ENCODE results near the gene CDC42SE2.

Gene CDC42SE2, protein sequence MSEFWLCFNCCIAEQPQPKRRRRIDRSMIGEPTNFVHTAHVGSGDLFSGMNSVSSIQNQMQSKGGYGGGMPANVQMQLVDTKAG

DNA sequence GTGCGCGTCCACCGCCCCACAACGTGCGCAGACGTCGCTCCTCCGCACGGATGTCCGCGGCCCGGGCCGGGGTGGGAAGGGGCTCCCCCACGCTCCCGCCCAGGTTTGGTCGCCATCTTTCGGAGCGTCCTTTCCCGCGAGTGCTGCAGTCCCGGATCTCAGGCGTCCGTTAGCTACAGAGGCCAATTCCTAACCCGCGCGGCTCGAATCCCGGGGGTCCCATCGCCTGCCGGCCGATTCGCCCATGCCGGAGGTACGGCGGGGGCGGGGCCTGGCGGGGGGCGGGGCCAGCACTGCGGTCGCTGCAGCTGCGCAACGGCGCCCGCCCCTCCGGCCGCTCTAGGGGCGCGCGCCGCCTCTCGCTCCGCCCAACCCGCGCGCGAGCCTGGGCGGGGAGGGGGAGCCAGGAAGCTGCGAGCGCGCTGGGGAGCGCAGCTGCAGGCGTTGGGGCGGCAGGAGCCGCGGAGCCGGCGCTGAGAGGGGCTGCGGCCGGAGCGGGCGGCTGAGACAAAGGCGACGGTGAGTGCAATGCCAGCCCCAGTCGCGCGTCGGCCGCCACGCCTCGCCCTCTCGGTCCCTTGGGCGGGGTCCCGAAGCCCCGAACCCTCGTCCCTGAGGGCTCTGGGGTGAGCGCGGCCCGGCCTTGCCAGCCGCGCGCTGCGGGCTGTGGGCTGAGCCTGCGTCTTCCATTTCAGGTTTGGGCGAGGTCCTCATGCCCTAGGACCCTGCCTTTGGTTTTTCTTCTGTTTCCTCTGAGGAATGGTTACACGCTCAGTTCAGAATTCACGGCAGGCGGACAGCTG lies at the start of gene CDC42SE2:
Gene CDC42SE2, plus strand, starts transcription at position 406 of the 803 bp plus-strand sequence. CDS start 95,441 bp downstream, outside the sequence.
- DNase-seq (ENCODE audit: low read depth): no peak

DNA sequence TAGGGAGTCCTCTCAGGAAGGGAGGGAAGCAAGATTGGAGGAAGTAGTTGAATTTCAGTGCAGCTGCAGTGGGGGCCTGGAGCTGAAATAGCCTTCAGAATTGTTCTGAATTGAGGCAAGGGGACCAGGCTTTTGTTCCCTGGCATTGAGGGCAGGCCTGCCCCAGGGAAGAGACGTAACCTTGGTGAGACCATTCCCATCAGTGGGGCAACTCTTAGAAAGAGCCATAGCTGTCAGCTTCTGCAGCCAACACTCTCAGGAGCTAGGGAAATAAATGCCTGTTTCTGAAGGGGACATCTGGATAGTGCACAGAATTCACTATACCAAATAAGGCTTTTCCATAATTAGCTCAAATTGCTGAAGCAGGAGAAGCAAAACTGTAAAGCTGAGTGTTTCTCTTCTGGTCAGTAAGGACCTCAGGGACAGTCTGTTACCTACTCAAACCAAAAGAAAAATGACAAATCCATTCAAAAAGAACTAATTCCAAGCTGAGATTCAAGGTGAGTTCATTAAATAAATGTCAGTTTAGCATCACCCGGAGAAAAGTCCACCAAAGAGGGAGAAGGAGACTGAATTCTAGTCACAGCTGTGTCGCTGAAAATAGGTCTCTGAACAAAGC lies 49.1 kb upstream of the CDC42SE2 start:
- DNase-seq (ENCODE audit: low read depth): no peak

DNA sequence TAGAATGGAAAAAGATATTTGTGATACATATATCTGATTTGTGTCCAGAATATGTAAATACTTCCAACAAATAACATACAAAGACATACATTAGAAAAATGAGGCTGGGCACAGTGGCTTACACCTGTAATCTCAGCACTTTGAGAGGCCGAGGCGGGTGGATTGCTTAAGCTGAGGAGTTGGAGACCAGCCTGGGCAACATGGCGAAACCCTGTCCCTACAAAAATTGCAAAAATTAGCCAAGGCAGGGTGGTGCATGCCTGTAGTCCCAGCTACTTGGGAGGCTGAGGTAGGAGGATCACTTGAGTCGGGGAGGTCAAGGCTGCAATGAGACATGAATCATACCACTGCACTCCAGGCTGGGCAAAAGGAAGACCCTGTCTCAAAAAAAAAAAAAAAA lies 46.1 kb upstream of the CDC42SE2 start:
- no peak for DNase-seq (ENCODE audit: low read depth)

DNA sequence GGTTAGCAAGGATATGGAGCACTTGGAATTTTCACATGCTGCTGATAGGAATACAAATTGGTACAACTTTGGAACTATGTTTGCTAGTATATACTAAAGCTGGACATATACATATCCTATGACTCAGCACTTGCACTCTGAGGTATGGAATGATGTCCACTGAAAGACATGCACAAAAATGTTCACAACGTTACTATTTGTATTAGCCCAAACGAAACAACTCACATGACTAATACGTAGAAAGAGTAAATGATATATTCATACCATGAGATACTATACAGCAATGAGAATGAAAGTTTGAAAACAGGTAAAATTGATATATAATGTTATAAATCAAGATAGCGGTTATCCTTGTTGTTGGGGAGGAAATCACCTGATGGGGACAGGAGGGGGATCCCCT lies 45.5 kb upstream of the CDC42SE2 start:
- no peak for DNase-seq (ENCODE audit: low read depth)

DNA sequence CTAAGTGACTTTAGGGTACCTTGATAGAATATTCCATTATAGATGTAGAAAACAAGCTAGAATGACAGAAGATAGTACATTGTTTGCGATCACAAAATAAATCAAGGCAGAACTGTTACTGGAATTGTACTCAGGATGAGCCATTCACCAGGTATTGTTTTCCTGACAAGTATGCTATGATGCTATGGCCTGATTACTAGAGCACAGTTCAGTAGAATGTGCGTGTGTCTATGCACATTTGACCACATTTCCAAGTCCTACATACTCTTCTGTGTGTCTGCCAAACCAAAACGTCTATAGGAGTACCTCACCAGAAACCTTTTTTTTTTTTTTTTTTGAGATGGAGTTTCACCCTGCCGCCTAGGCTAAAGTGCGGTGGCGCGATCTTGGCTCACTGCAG lies 43.3 kb upstream of the CDC42SE2 start:
- DNase-seq (ENCODE audit: low read depth): no peak

DNA sequence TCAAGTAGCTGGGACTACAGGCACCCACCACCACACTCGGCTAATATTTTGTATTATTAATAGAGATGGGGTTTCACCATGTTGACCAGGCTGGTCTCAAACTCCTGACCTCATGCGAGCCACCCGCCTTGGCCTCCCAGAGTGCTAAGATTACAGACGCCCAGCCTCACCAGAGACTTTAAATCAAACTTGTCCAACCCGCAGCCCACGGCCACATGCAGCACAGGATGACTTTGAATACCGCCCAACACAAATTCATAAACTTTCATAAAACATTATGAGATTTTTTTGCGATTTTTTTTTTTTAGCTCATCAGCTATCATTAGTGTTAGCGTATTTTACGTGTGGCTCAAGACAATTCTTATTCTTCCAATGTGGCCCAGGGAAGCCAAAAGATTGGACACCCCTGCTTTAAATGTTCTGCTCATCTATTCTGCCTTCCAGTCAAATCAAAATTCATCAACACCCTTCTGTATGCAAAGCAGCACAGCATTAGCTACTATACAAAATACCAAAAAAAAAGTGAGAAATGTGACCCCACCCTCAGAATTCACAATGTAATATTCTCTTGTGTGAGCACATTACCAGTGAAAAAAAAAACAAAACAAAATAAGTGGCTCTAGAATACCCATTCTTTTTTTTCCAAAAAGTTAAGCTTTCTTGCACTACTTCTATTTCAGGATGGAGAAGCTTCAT lies 42.7 kb upstream of the CDC42SE2 start:
- DNase-seq (ENCODE audit: low read depth): no peak

DNA sequence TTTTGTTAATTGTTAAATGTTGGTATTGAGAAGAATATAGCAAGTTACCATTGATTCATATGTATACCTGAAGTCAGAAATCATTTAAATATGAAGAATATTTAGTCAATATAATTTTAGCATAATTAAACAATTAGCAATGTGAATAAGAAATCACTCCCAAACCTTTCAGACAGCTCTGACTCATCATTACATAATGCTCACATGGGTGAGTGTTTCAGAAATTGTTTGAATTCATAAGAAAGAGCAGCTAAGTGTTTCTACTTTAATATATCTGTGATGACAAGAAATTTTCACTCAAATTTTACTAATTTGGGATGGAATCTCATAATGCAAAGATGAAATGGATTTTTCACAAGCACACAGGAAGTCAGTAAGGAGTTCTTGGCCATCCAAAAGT lies 42.0 kb upstream of the CDC42SE2 start:
- DNase-seq (ENCODE audit: low read depth): no peak

DNA sequence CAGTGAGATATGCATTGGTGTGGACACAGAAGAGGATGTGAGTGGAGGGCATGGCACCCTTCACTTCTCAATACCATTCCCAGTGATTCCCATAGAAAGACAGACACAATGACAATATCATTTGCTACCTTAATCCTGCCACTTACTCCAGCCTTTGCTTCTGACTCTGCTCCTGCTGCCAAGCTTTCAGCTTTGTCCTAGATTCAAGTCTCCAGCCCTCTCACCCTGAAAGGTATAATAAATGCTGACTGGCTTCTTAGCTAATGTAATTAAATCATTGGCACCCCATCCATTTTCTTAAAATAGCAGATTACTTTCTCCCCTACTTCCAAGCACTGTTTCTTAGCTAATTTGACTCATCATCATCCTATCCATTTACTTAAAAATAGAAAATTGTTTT lies 41.1 kb upstream of the CDC42SE2 start:
- DNase-seq (ENCODE audit: low read depth): no peak

DNA sequence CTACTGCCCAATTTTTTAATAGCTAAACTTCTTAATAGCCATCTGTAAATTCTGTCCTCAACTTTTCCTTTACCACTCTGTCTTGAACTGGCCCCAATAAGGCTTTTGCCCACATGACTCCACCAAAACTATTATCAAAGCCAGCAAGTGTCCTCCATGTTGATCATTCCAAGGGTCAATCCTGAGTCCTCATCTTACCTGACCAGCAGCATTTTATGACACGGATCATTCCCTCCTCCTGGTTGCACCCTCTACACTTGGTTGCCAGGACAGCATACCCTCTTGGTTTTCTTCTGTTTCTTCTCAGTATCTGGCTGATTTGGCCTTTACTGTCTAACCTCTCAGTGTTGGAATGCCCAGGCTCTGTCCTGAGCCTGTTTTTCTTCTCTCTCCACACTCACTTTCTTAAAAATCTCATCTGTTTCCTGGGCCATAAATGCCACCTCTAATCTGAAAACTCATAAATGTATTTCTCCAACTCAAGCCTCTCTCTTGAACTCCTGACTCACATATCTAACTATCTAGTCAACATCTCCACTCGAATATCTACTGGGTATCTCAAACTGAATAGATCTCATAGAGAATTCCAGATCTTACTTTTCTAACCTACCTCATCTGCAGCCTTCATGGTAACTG lies 40.0 kb upstream of the CDC42SE2 start:
- DNase-seq (ENCODE audit: low read depth): no peak

DNA sequence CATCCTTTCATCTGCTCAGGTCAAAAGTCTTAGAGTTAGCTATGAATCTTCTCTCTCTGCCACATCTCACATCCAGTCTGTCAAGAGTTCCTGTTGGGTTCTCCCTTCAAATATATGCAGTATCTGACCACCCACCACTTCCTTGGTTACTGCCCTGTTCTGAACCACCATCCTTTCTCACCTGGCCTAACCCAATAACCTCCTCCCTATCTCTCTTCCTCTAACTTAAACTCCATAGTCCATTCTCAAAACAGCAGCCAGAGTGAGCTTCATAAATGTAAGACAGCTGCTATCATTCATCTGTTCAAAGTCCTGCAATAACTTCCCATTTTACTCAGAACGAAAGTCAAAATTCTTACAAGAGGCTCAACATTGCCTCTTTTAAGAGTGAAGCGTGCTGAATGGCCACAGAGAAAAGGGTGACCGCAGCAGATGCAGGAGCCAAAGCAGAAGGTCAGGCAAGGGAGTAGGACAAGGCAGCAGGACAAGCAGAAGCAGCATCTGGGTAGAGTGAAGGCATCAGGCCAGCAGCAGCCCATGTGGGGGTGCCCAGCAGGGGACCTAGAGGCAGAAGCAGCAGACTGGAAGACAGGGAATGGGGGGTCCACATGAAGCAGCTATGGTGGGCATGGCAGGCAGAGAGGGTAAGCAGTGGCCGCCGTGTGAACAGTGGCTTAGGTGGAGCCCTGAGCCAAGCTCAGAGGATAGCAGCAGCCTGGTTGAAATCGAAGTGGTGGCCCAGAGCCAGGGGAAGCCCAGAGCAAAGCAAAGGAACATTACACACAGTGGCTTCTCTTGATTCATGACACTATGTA lies 39.3 kb upstream of the CDC42SE2 start:
- no peak for DNase-seq (ENCODE audit: low read depth)

DNA sequence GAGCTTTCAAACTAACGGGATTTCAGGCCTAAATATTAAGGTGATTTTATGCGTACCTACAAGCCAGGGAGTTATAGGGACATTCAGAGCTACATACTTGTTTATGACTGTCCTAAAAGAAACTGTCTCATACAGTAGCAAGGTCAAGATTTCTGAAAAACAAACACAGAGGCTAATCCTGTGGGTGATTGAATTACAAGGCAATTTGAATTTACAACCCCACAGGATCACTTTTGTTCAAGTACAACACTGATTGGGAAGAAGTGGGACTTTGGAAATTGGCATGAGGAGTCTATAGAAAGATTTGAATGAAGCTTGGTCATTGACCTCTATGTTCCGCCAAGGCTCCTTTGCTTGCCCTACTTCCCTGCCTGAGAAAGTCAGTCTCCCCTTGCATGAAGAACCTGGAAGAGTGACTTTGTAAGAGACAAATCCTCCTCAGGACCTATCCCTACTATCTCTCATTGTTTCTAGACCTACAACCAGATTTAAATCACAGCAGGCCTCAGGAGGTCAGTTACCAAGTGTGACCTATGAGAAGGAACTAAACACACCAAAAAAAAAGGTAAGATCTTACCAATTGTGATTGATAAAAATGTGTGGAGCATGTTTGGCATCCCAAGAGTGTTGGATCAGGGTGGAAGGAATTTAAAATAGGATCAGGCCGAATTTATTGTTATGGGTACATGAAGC lies 38.4 kb upstream of the CDC42SE2 start:
- DNase-seq (ENCODE audit: low read depth): no peak

DNA sequence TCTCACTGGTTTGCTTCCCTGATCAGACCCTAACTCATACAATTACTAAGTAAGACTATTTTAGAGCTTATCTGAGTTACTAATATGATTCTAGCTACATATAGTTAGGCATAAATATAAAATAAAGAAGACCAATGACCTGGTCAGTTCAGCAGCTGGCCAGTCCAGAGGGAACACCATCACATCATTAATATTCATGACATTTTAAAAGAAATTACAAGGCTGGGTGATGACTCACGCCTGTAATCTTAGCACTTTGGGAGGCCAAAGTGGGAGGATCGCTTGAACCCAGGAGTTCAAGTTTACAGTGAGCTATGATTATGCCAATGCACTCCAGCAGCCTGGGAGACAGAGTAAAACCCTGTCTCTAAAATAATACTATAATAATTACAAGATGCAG lies 37.0 kb upstream of the CDC42SE2 start:
- DNase-seq (ENCODE audit: low read depth): no peak

DNA sequence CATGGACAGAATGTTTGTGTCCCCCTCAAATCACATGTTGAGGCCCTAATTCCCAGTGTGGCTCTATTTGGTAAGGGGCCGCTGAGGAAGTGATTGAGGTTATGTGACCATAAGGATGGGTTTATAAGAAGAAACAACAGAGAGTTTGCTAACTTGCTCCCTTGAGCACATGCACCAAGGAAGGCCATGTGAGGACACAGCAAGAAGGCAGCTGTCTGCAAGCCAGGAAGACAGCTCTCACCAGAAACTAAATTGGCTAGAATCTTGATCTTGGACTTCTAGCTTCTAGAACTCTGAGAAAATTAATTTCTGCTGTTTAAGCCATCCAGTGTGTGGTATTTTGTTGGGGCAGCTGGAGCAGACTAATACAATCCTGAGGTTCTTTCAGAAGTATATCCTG lies 35.2 kb upstream of the CDC42SE2 start:
- DNase-seq (ENCODE audit: low read depth): no peak

DNA sequence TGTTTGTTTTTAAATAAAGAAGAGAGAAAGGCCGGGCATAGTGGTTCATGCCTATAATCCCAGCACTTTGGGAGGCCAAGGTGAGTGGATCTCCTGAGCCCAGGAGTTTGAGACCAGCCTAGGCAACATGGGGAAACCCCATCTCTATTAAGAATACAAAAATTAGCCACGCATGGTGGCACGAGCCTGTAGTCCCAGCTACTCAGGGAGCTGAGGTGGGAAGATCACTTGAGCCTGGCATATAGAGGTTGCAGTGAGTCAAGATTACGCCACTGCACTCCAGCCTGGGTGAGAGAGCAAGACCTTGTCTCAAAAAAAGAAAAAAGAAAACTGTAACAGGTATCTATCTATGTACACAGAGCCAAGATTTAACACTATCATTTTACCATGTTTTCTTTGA lies 34.2 kb upstream of the CDC42SE2 start:
- no peak for DNase-seq (ENCODE audit: low read depth)

DNA sequence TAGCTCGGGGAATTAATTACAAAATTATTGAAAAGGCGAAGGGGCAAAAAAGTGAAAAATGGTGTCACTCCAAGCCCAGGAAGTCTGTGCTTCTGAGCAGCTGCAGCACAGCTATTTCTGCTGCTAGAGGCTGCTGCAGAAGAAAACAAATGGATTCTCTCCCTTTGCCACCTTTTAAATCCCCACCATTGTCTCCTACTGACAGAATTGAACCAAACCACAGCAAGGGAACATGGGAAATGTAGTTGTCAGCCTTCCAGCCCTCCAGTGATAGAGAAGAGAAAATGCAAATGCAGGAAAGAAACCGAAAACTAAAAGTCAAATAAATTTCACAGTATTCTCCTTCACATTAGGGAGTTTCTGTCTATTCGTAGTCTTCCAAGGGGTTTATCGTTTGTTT lies 33.4 kb upstream of the CDC42SE2 start:
- no peak for DNase-seq (ENCODE audit: low read depth)

DNA sequence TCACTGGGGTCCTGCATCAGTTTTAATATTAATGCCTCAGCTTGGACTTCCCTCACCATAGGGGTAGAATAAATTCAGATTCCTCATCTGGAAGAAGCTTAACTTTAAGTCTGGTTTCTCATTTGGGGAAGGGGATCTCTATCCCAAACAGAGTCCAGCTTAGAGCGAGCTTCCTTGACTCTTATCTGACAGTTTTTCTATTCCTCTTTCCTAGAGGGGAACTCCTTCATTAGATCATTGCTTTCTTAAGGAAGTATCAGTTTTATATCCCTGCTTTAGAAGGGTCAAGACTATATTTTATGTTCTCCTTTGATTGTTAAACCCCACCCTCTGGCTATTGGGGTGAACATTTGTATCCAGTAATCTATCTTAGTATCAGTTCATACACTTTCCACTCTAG lies 24.2 kb upstream of the CDC42SE2 start:
- DNase-seq (ENCODE audit: low read depth): no peak

DNA sequence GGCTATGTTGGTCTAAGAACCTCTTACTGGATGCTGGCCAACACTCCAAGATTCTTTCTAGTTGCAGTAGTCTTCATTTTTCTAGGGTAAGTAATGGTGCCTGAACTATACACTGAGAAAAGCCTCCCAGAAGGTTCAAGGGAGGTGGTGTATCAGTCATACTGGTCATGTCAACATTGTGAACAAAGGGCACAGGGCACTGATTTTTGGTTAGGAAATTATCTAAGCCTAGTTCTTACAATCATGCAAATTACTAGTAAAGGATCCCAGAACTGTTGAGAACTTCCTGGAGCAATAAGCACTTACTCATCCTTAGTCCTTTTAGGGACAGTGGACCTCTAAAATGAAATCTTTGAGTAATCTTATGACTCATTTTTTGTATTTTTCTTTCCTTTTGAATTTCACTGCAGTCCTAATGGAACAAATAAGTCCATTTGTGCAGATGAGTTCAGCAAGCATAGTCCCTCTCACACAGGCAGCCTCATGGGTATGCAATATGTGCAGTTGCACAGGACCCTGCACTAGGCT lies 21.1 kb upstream of the CDC42SE2 start:
- peak; percentile 48 for DNase-seq (ENCODE audit: low read depth)

DNA sequence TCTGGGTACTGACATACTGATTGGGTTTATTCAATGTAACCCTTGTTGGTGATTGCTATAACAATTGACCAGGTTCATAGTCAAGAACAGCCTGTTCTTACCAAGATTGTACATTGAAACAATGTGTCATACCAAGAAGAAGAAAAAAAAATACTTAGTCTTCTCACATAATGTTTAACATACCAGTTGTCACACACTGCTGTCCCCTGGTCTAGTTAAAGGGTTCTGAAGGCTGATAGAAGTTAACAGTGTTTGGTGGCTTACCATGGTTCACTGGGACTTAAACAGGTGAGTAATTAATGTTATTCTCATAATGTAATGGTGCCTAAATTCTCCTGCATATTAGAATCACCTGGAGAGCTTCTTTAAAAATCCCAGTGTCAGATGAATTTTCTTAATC lies 18.5 kb upstream of the CDC42SE2 start:
- DNase-seq (ENCODE audit: low read depth): no peak

DNA sequence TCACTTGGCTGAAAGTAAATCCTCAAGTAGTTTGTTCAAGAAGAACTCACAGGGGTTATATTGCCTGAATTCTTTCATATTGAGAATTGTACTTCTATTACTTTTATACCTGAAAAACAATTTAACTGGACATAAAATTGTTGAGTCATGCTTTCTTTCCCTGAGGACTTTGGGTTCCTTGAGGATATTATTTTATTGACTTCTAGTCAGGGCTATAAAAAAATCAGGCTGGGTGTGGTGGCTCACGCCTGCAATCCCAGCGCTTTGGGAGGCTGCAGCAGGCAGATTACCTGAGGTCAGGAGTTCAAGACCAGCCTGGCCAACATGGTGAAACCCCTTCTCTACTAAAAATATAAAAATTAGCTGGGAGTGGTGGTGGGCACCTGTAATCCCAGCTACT lies 17.9 kb upstream of the CDC42SE2 start:
- DNase-seq (ENCODE audit: low read depth): no peak

DNA sequence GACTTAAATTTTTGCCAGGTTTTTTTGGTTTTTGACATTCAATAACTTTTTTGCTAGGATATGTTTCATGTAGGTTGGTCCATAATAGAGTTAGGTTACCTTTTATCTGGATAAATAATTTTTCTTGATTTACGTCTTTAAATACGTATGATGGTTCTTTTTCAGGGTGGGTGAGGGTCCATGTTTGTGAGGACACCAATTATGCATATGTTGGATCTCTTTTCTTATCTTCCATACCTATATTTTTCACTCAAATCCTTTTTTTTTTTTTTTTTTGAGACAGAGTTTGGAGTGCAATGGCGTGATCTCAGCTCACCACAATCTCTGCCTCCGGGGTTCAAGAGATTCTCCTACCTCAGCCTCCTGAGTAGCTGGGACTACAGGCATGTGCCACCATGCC lies 17.3 kb upstream of the CDC42SE2 start:
- DNase-seq (ENCODE audit: low read depth): no peak

All from HS-27A (cell line).